GM12878 (cell line): ENCODE results near the gene NDST4. TPM values are rescaled to one million over a fixed set of nuclear protein-coding genes. Genes with fewer than 3 reads are reported as not detected.

Source experiments
- ATAC-seq: fragments of 200-7000 bp; cut with Tn5 transposase; 3 replicates; pipeline ENCODE4 v1.9.1; 2020; ENCODE audit warnings: mild to moderate bottlenecking, moderate library complexity
- BruUV-seq: library from RNA; stranded (reverse); fragments of 400-500 nt; replicated peaks from 2 replicates; lab custom pipeline; 2021; lab: Mats Ljungman, UMichigan
- CTCF ChIA-PET: fragments of 300-600 bp; sonication (Branson Sonifier 250); formaldehyde crosslinking; extraction: SDS; loops from one replicate; lab custom pipeline; 2021; ENCODE audit warnings: inconsistent platforms; lab: Yijun Ruan, JAX
- POLR2A ChIA-PET: fragments of 350-600 bp; formaldehyde crosslinking; extraction: SDS; loops from one replicate; lab custom pipeline; 2021; ENCODE audit warnings: inconsistent platforms; lab: Charles Lee
- RAD21 ChIA-PET: fragments of 300-600 bp; sonication (Branson Sonifier 250); formaldehyde crosslinking; loops from one replicate; lab custom pipeline; 2023; ENCODE audit warnings: antibody characterized with exemption; ENCODE audit not compliant: unreplicated experiment; lab: Charles Lee
- SMC1A ChIA-PET: fragments of 300-600 bp; sonication (Branson Sonifier 250); formaldehyde crosslinking; loops from one replicate; lab custom pipeline; 2023; ENCODE audit not compliant: unreplicated experiment, uncharacterized antibody; lab: Charles Lee
- DNase-seq: peaks from one replicate; pipeline ENCODE4 v3.0.0-alpha.2; 2011; ENCODE audit warnings: low read depth, low spot score
- FAIRE-seq: peaks from 3 replicates; lab custom pipeline; 2011; peaks lifted over from hg19 to GRCh38; lab: Jason Lieb, UNC
- H2AFZ ChIP-seq: 2 replicates; pipeline ENCODE4 v1.6.0; 2011; ENCODE audit warnings: low read depth, low read length, control low read depth; ENCODE audit not compliant: control insufficient read depth
- H3K27ac ChIP-seq: 2 replicates; pipeline ENCODE4 v1.5.1; 2011; ENCODE audit warnings: control low read depth; ENCODE audit not compliant: control insufficient read depth, insufficient read depth
- H3K27me3 ChIP-seq, 2 experiments: replicated peaks in 1 of 2; 2 replicates each; pipeline versions ENCODE4 v1.6.0 to v1.6.1; 2011; ENCODE audit warnings: low read length in 1 of 2; ENCODE audit not compliant: control insufficient read depth in 2 of 2, insufficient read depth in 2 of 2
- H3K36me3 ChIP-seq, 2 experiments: 2 replicates each; pipeline ENCODE4 v1.5.1; 2011; ENCODE audit warnings: low read length in 1 of 2; ENCODE audit not compliant: control insufficient read depth in 2 of 2, insufficient read depth in 2 of 2
- H3K4me1 ChIP-seq: 2 replicates; pipeline ENCODE4 v1.6.1; 2011; ENCODE audit warnings: mild to moderate bottlenecking, low read length, moderate library complexity, mixed read lengths; ENCODE audit not compliant: control insufficient read depth, insufficient read depth
- H3K4me2 ChIP-seq: 2 replicates; pipeline ENCODE4 v1.6.0; 2011; ENCODE audit warnings: control low read depth; ENCODE audit not compliant: control insufficient read depth, insufficient read depth
- H3K4me3 ChIP-seq: fragments of 200-600 bp; sonication (generic); 2 replicates; pipeline ENCODE4 v1.5.1; 2016
- H3K79me2 ChIP-seq: 2 replicates; pipeline ENCODE4 v1.6.0; 2011; ENCODE audit warnings: low read length; ENCODE audit not compliant: control insufficient read depth, insufficient read depth
- H3K9ac ChIP-seq: 2 replicates; pipeline ENCODE4 v1.8.0; 2011; ENCODE audit warnings: low read length, control low read depth, mixed read lengths; ENCODE audit not compliant: control insufficient read depth, insufficient read depth
- H3K9me3 ChIP-seq: replicated peaks from 3 replicates; pipeline ENCODE4 v1.5.1; 2011; ENCODE audit warnings: mild to moderate bottlenecking, low read length; ENCODE audit not compliant: control insufficient read depth, insufficient read depth
- H4K20me1 ChIP-seq: 2 replicates; pipeline ENCODE4 v1.6.0; 2011; ENCODE audit not compliant: control insufficient read depth, insufficient read depth
- ESRRA ChIP-seq: IDR thresholded peaks from 2 replicates; pipeline ENCODE4 v1.6.1; 2012; ENCODE audit warnings: mild to moderate bottlenecking, low read length, improper control_type of control experiment
- POLR2AphosphoS2 ChIP-seq: IDR thresholded peaks from 2 replicates; pipeline ENCODE4 v1.6.1; 2011; ENCODE audit warnings: low read depth, mild to moderate bottlenecking, low read length, improper control_type of control experiment, moderate library complexity
- POU2F2 ChIP-seq: IDR thresholded peaks from 3 replicates; pipeline ENCODE4 v1.6.1; 2011; ENCODE audit warnings: low read depth, mild to moderate bottlenecking, low read length, borderline replicate concordance
- RAD51 ChIP-seq: fragments of 450-650 bp; IDR thresholded peaks from 2 replicates; pipeline ENCODE4 v1.6.1; 2016; ENCODE audit warnings: moderate library complexity, mild to moderate bottlenecking, inconsistent platforms
- SIN3A ChIP-seq: IDR thresholded peaks from 2 replicates; pipeline ENCODE4 v1.6.1; 2012; ENCODE audit warnings: low read depth, low read length, improper control_type of control experiment
- SMAD1 ChIP-seq: fragments of 450-650 bp; IDR thresholded peaks from 2 replicates; pipeline ENCODE4 v1.6.1; 2018; ENCODE audit warnings: mild to moderate bottlenecking, low read depth; ENCODE audit not compliant: partially characterized antibody
- SREBF1 ChIP-seq: IDR thresholded peaks from 2 replicates; pipeline ENCODE4 v1.6.1; 2012; ENCODE audit warnings: mild to moderate bottlenecking, low read length
- WRNIP1 ChIP-seq: IDR thresholded peaks from 2 replicates; pipeline ENCODE4 v1.6.1; 2011; ENCODE audit warnings: low read depth, low read length, improper control_type of control experiment, borderline replicate concordance
- ZNF207 ChIP-seq: fragments of 450-650 bp; IDR thresholded peaks from 2 replicates; pipeline ENCODE4 v1.6.1; 2014; ENCODE audit warnings: antibody characterized with exemption, mild to moderate bottlenecking, borderline replicate concordance
- ZSCAN29 ChIP-seq: fragments of 450-650 bp; IDR thresholded peaks from 2 replicates; pipeline ENCODE4 v1.6.1; 2017; ENCODE audit warnings: mild to moderate bottlenecking, moderate library complexity
- WGBS: methylation state at CpG from one replicate; pipeline ENCODE4 v1.1.6; 2016; ENCODE audit warnings: low lambda C conversion rate; ENCODE audit not compliant: insufficient replicate concordance, insufficient coverage; ENCODE audit errors: missing lambda C conversion rate; 5-methylcytosine and 5-hydroxymethylcytosine counted together
- in situ Hi-C: fragments of 300-500 bp; cut with MboI; formaldehyde crosslinking; loops from 9 replicates; pipeline ENCODE4 v1.14.3; 2018; ENCODE audit warnings: mixed read lengths
- intact Hi-C: fragments of 100-400 bp; cut with micrococcal nuclease; formaldehyde crosslinking; loops from one replicate; pipeline ENCODE4 v1.14.2; 2022; ENCODE audit not compliant: unreplicated experiment
- polyA plus RNA-seq, 11 experiments: library from polyadenylated mRNA; depleted of rRNA in 4 of 11; unstranded in 6 of 11; stranded (reverse) in 5 of 11; fragments of >200 nt; fragmentation: Nextera tagmentation in 4 of 11; fragmentation: Illumina TruSeq in 1 of 11; extraction: Ambion mirVana in 4 of 11; extraction: Trizol in 1 of 11; gene quantifications; 1 replicate in 1 of 11; 2 replicates in 10 of 11; pipeline versions ENCODE4 v1.2.1 to v1.2.3, GENCODE V29; 2011 to 2016; ENCODE audit warnings: inconsistent platforms in 2 of 11, missing spikeins in 2 of 11, low read depth in 1 of 11
- total RNA-seq, 4 experiments: library from RNA; depleted of rRNA in 3 of 4; stranded (reverse); fragments of >200 nt in 3 of 4; fragmentation: Illumina TruSeq in 1 of 4; extraction: Trizol in 1 of 4; gene quantifications; 2 replicates each; pipeline versions ENCODE4 v1.2.1 to v1.2.3, GENCODE V29; 2013 to 2021
- TF ChIP-seq, protein P1 (sequence below): fragments of 450-650 bp; IDR thresholded peaks from 2 replicates; pipeline ENCODE4 v1.6.1; 2017; ENCODE audit warnings: mild to moderate bottlenecking, moderate library complexity
- TF ChIP-seq, protein P2 (sequence below): fragments of 450-650 bp; IDR thresholded peaks from 2 replicates; pipeline ENCODE4 v1.6.1; 2017; ENCODE audit warnings: mild to moderate bottlenecking, low read depth, inconsistent platforms; ENCODE audit not compliant: poor library complexity, severe bottlenecking

Gene NDST4
- total and polyA plus RNA-seq, 10 of the 15 experiments (the other 5 are each of a cell fraction or from before 2014, with no cell fraction given) = 0.04 to 0.11 (median 0.07) TPM; not detected in 6

DNA sequence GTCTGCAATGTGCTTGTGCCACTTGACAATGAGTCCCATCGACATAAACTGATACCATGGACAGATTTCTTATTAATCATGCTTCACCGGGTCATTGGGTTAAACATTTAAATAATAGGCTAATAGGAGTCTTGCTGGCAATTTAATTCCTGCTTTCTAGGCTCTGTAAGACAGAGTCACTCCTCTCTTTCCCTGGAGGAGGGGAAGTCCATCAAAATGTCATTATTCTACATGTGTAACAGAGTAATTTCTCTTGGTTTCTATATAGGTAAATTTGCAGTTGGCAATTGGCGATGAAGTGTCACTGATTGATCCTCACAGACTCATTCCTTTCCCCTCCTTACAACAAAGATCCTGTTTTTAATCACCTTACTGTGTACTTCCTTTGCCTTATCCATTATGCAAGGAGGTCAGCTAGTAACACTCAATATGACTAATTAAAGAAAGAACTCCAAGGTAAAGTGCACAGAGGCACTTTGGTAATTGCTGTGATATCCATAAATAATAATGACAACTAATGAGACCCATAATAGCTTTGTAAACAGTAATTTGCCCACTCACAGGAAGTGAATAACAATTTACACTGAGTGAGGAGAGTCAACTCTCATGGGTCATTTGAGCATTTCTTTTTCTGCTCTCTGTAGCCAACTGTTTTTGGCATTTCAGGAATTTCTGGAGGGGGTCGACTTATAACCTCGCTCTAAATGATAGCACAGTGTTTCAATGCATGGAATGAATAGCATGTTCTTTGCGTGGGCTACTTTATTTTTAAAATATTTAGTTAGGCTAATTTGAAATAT is 330.8 kb downstream of the NDST4 start:
- whole genome bisulfite sequencing = 12% methylated on average over 6 of the region's 6 CpGs
- H3K9me3 ChIP-seq = no peaks in the 10 kb centered on the region
- H4K20me1 ChIP-seq = no peaks in the 10 kb centered on the region
- H3K27ac ChIP-seq = no peak overlapping the region
- ChIA-PET SMC1A (no interaction called here), CTCF (no interaction called here), RAD21 (no interaction called here), POLR2A (no interaction called here)
- in situ Hi-C loops = no loop called here
- no peak overlapping the region for H3K4me2 ChIP-seq
- H3K79me2 ChIP-seq = no peaks in the 10 kb centered on the region
- ATAC-seq (no peak), FAIRE-seq (no peak), DNase-seq (no peak)
- intact Hi-C loops = no loop called here
- H2AFZ ChIP-seq = no peak overlapping the region
- no TSS peak for BruUV-seq
- H3K4me3 ChIP-seq = no peak overlapping the region
- H3K9ac ChIP-seq = no peak overlapping the region
- H3K36me3 ChIP-seq = no peaks in the 10 kb centered on the region
- H3K27me3 ChIP-seq = peaks cover 0 to 1% of the 10 kb centered on the region in 2 experiments; a peak in 1 of 4 replicates
- H3K4me1 ChIP-seq = no peaks in the 10 kb centered on the region
- TF ChIP-seq WRNIP1 (no peak), ESRRA (no peak), SREBF1 (no peak), ZNF207 (no peak), SIN3A (no peak), RAD51 (no peak), SMAD1 (no peak), POU2F2 (no peak), POLR2AphosphoS2 (no peak), ZSCAN29 (no peak)
- TF ChIP-seq, protein P1, sequence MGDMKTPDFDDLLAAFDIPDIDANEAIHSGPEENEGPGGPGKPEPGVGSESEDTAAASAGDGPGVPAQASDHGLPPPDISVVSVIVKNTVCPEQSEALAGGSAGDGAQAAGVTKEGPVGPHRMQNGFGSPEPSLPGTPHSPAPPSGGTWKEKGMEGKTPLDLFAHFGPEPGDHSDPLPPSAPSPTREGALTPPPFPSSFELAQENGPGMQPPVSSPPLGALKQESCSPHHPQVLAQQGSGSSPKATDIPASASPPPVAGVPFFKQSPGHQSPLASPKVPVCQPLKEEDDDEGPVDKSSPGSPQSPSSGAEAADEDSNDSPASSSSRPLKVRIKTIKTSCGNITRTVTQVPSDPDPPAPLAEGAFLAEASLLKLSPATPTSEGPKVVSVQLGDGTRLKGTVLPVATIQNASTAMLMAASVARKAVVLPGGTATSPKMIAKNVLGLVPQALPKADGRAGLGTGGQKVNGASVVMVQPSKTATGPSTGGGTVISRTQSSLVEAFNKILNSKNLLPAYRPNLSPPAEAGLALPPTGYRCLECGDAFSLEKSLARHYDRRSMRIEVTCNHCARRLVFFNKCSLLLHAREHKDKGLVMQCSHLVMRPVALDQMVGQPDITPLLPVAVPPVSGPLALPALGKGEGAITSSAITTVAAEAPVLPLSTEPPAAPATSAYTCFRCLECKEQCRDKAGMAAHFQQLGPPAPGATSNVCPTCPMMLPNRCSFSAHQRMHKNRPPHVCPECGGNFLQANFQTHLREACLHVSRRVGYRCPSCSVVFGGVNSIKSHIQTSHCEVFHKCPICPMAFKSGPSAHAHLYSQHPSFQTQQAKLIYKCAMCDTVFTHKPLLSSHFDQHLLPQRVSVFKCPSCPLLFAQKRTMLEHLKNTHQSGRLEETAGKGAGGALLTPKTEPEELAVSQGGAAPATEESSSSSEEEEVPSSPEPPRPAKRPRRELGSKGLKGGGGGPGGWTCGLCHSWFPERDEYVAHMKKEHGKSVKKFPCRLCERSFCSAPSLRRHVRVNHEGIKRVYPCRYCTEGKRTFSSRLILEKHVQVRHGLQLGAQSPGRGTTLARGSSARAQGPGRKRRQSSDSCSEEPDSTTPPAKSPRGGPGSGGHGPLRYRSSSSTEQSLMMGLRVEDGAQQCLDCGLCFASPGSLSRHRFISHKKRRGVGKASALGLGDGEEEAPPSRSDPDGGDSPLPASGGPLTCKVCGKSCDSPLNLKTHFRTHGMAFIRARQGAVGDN = no peak
- TF ChIP-seq, protein P2, sequence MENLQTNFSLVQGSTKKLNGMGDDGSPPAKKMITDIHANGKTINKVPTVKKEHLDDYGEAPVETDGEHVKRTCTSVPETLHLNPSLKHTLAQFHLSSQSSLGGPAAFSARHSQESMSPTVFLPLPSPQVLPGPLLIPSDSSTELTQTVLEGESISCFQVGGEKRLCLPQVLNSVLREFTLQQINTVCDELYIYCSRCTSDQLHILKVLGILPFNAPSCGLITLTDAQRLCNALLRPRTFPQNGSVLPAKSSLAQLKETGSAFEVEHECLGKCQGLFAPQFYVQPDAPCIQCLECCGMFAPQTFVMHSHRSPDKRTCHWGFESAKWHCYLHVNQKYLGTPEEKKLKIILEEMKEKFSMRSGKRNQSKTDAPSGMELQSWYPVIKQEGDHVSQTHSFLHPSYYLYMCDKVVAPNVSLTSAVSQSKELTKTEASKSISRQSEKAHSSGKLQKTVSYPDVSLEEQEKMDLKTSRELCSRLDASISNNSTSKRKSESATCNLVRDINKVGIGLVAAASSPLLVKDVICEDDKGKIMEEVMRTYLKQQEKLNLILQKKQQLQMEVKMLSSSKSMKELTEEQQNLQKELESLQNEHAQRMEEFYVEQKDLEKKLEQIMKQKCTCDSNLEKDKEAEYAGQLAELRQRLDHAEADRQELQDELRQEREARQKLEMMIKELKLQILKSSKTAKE = no peak
